ENCODE data around the gene ANKRD33B. TPM values are rescaled to one million over a fixed set of nuclear protein-coding genes. Genes with fewer than 3 reads are reported as not detected.
"Not testable (repeated sequence)": the region's sequence is repeated elsewhere in the genome, so short reads cannot be mapped to it uniquely, and the experiment has no call there.

ANKRD33B gene
- total RNA-seq, 1 donor from 2014 or later, result 8.1 TPM

DNA sequence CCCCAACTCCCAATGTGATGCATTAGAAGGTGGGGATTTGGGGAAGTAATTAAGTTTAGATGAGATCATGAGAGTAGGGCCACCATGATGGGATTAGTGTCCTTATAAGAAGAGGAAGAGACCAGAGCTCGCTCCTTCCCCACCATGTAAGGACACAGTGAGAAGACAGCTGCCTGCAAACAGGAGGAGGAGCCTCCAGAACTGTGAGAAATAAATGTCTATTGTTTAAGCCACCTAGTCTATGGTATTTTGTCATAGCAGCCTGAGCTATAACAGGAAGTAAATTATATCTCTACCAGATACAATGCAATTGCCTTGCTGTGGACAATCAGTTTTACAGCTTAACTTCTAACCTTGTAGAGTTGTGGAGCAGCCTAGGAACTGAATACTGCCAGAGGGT is 58.0 kb downstream of the ANKRD33B start:
- no peak for DNase-seq

DNA sequence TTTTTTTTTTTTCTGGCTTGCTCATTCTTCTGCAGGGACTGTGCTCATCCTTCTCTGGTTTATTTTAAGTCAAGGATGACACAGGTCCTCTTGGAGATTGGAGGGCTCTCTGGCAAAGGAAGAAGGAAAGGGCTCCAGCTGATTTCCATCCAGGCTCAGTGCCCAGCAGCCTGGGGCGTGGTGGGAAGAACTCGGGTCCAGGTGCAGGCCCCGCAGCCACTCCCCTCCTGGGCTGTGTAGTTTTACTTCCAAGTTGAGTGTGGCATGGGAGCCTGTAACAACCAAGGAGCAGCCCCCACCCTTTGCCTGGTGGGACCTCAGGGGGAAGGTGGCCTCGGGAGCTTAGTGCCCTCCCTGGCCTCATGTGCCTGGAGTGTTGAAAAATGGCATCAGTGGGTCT is 58.9 kb downstream of the ANKRD33B start:
- no peak for DNase-seq

DNA sequence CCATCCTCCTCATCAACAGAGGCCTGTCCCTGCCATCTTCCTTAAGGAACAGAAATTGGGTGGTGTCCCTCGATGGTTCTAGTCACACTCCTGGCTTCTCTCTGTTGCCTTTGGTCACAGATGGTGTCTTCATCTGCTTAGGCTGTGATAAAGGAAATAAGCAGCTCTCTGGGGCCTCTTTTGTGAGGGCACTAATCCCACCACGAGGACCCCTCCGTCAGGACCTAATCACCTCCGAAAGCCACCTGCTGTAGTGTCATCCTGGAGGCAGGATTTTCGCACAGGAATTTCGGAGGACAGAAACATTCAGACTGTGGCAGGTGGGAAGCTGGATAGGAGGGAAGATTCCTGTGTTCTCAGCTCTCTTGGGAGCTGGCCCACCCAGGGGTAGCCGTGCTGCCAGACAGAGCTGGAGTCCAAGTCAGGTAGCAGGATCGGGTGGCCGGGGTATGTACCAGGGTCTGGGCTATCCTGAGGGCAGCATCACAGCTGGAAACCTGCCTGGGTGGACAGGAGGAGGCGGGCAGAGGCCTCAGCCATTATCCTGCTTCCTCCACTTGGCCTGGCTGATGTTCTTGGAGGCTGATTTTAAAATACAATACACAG is 59.5 kb downstream of the ANKRD33B start:
- DNase-seq, result no peak

DNA sequence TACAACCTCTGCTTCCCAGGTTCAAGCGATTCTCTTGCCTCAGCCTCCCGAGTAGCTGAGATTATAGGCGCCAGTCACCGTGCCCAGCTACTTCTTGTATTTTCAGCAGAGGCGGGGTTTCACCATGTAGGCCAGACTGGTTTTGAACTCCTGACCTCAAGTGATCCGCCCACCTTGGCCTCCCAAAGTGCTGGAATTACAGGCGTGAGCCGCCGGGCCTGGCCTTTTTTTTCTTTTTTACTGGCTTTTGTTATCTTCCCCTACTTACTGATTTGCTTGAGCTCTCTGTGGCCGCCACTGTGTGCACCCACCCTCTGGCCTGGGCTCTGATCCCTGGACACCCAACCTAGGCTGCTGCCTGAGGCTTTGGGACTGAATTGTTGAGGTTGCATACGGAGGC is 60.3 kb downstream of the ANKRD33B start:
- DNase-seq, result no peak

DNA sequence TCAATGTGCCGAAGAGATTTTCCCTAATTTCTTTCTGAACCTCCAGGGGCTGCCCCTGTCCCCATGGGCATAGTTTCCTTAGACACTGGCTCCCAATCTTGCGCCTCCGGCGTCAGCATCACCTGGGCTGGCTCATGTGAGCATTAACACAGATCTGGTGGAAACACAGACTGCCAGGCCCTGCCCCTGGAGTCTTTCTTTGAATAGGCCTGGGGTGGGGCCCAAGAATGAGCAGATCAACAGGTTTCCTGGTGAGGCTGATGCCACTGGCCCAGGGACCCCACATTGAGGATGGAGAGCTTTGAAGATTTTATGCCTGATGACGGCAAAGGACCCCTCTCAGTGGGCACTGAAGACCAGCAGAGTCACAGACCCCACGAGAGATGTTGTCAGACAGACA is 60.8 kb downstream of the ANKRD33B start:
- no peak for DNase-seq

DNA sequence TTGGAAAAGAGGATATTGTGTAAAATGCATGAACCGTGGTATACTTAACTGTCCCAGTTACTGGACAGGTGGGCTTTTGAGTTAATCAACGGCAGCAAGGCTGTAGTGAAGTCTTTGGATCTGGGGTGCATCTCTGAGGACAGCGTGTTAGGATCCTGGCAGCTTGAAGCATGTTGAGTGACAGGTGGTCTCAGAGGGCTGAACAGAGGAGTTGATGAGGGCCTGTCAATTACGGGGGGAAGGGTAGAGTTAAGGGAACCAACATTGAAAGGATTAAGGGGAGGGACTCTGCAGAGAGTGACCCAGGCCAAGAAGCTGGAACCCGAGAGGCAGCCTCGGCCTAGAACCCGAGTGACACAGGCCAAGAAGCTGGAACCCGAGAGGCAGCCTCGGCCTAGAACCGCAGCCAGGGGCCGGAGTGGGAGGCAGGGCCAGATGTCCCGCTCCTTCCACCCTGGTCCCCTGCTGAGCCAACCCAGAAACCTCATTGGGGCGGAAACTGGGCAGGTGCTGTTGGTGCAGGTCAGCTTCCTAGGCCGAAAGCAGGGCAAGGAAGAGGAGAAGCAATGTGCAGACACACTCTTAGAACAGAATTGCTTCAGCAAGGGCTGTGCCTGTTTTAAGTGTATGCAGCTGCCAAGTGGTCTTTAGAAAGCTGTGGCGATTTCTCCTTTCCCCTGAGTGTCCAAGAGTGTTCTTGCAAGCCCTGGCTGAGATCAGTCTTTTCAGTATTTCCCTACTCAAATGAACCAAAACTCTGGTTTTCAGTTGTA is 62.0 kb downstream of the ANKRD33B start:
- DNase-seq, result no peak

DNA sequence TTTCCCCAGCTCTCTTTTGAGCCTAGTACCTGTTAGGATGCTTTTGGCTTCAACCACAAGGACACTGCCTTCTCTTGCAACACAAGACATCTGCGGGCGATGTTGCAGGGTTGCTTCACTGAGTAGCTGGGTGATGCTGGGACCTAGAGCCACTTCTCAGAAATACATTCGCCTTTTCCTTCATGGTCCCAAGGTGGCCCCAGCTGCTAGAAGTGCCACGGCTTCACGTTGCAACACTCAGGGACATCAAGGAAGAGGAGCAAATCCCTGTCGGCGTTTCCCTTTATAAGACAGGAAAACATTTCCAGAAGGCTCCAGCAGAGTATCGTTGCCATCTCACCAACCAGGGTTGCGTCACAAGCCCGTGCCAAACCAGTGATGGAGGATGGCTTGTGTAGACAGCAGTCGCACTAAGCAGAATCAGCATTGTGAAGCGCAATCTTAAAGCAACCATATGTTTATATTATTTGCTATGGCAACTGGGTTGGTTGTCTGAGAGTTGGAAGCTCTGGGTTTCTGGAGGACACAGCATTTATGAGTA is 62.7 kb downstream of the ANKRD33B start:
- no peak for DNase-seq

DNA sequence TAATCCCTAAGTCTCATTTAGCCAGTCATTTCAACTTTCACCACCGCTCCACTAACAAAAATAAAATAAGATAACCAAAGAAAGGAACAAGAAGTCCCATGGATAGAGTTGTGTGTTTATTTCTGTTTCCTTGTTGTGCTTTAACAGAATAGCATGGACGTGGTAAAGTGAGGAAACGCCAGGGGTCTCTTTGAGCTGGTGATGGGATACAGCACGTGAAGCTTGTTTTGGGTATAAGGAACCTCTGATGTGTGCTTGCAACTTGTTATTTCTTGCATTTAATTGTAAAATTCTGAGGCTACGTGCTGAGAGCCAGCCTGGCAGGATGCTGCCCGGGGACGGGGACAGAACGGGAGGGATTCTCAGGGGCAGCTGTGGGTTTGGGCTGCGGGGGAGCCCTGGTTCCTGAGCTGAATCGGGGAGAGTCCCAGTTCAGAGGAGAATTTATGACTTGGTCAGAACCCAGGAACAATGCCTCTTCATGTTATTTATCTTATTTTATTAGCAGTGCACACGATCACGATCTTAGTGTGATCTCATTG is 63.4 kb downstream of the ANKRD33B start:
- no peak for DNase-seq

DNA sequence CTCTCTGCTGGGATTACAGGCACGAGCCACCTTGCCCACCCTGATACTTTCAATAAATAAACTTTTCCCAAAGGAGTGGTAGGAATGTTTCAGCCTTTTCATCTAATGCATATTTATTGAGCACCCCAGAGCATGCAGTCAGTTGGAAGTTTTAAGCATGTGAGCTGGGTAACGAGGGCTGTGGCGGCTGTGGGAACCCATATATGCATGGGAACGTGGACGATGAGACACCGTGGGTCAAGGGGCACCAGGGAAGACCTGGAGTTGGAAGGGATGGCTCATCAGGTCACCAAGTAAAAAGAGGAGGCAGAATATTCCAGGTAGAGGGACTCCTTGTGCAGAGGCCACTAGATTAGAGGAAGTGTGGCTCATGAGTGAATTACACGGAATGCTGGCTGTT is 64.7 kb downstream of the ANKRD33B start:
- no peak for DNase-seq

DNA sequence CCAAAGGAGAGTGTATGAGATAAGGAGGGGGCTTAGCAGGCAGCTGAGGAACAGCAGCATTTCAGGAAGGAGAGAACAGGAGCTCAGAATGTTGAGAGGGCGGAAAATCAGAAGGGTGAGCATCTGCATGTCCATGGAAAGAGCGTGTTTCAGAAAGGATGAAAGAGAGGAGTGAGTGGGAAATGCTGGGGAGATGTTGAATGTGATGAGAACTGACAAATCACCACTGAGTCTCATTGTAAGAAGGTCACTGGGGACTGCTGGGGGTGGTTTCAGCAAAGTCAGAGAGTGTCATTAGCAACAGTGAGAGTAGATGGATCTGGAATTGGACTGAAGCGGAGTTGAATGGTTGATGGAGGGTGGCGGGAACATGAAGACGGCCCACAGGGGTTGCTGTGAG is 65.8 kb downstream of the ANKRD33B start:
- no peak for DNase-seq

DNA sequence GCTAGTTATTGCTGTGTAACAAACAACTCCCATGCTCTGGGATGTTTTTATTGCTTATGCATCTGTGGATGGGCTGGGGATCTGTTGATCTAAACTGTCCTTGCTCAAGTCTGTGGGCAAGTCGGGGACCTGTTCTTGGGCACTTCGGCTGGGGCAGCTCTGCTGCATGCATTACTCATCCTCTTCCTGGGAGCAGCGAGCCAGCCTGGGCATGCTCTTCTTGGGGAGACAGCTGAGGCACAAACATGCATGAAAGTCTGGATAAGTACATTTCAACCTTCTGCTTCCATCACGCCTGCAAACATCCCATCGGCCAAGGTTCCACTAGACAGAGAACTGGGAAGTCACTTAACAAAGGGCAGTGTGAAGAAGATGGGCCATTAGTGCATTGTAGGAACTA is 66.3 kb downstream of the ANKRD33B start:
- no peak for DNase-seq

DNA sequence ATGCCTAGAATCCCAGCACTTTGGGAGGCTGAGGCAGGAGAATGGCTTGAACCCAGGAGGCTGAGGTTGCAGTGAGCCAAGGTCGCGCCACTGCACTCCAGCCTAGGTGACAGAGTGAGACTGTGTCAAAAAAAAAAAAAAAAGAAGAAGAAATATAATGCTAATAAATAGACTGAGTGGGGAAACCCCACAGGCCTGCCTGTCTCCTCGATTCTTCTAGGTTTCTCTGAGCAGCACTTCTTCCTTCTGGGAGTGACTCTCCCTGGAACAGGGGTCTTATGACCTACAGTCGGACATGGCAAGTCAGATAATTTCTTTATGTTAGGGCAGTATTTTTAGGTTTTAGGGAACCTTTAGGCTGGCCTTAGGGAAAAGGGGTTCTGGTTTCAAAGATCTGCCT is 66.9 kb downstream of the ANKRD33B start:
- not testable (repeated sequence) for DNase-seq

DNA sequence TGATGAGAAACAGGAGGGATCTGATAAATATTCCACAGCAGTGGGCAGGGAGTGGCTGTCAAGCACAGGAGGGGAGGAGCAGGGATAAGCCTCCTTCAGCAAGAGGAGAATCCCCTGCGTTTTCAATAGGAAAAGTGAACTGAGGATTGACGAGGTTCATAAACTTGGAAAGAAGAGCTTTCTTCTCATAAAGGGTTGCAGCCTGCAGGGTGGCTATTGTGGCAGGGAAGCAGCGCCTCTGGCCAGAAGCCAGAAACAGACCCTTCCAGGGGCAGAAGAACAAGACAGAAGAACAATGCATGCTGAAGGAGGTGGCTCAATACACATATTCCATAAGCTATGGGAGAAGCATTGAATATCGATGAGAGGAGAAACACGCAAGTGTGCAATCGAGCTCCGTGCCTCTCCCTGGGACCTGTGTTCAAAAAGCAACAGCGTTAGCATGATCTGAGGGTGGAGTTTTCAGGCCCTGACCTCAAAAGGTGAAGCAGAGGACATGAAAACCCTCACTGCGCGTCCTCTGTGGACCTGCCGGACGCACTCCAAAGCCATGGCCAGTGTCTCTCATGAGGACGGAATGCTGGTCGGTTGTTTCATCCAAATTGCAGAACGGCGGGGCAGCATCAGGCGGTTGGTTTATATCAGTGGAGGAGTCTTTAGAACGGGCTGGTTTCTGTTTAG is 67.6 kb downstream of the ANKRD33B start:
- no peak for DNase-seq

DNA sequence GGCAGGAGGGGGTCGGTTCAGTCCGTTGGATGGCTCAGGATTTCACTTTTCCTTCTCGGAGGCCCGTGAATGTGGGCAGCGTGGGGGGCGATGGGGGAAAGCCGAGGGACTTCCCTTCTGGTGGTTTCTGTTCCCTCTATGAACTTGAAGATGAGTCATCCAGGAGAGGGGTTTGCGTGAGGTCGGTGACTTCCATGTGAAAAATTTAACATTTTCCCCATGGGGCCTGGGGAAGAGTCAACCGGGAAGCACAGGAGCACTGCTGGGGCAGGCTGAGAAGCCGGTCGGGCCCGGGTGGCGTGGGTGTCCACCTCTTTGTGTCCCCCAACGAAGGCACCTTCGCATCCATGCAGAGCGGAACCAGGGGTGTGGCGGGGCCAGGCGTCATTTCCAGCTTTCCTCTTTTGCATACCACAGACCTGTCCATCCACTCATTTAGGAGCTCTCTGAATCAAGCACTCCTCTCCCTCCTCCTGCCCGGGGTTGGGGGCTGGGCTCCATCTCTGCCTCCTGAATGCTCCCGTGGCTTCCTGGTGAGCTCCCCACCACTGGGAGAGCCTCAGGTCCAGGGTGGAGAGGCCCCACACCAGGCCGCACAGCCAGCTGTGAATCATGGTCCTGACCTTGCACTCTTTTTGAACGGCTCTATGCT is 68.4 kb downstream of the ANKRD33B start:
- no peak for DNase-seq

DNA sequence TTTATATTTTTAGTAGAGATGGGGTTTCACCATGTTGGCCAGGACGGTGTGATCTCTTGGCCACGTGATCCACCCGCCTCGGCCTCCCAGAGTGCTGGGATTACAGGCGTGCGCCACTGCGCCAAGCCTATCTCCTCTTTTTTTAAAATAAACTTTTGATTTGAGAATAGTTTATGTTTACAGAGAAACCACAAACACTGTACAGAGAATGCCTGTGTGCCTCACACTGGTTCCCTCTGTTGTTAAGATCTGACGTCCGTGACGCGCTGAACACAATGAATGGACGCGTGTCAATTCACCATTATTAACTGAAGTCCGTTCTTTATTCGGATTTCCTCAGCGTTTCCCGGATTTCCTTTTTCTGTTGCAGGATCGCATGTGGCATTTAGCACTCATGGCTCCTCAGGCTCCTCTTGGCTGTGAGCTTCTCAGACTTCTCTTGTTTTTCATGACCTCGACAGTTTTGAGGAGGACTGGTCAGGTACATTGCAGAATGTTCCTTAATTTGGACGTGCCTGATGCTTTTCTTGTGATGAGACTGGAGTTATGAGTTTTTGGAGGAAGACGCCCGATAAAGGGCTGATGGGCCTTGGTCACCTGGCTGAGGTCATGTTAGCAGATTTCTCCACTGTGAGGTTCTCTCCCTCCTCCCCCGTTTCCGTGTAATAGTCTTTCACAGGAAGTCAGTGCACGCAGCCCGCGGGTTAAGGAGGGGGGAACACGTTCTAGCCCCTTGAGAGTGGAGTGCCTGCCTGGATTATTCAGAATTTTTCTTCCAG is 69.6 kb downstream of the ANKRD33B start:
- no peak for DNase-seq

DNA sequence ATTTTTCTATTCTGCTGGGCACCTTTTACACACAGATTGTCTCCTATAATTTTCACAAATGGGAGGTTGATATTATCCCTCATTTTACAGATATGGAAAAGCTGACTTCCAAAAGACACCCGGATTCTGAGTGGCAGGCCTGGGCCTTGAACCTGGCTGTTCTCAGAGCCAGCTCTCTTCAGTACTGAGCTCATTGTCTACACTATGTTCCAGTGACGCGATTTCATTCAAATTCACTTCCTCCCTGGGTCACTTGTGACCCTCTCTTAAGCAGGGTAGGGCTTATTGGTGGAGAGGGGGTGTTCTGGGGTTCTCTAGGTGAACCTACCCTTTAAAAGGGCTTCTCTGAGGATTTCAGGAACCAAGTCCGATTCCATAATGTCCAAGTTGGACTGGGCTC is 70.2 kb downstream of the ANKRD33B start:
- DNase-seq, result no peak

DNA sequence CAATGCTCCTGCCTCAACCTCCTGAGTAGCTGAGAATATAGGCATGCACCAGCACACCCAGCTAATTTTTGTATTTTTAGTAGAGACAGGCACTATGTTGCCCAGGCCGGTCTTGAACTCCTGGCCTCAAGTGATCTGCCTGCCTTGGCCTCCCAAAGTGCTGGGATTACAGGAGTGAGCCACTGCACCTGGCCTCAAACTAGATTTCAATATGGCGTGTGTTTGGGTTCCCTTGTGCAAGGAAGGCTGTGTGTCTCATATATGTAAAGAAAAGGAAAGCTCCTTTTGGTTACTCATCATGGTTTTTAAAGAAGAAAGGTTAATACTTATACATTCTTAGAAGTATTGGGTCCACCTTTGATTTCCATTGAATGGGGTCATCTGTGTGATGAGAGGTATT is 70.7 kb downstream of the ANKRD33B start:
- DNase-seq, result no peak

DNA sequence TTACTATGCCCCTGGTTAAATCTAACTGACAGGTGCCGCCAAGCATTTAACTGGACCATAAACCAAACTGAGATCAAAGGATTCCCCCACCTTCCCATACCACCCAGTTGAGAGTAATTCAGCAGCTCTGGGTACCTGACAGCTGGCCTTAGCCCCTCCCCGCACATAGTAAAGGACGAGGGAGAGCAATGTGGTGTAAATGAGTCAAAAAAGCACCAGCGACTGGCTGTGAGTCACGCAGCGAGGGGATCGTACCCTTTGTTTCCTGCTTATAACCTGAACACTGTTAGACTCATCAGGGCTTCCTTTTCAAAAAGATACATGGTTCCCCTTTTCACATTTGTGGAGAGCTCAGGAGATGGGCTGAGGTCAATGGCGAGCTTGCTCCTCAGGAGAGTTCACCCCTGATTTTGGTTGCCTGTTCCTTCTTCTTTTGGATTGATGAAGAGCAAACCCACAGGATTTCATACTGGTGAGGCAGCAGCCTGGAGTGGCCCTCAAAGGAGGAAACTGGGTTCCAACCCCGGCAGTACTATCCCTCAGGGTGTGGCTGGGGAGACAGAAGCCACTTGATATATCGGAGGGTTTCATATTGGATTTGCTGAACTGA is 71.5 kb downstream of the ANKRD33B start:
- DNase-seq, result no peak

DNA sequence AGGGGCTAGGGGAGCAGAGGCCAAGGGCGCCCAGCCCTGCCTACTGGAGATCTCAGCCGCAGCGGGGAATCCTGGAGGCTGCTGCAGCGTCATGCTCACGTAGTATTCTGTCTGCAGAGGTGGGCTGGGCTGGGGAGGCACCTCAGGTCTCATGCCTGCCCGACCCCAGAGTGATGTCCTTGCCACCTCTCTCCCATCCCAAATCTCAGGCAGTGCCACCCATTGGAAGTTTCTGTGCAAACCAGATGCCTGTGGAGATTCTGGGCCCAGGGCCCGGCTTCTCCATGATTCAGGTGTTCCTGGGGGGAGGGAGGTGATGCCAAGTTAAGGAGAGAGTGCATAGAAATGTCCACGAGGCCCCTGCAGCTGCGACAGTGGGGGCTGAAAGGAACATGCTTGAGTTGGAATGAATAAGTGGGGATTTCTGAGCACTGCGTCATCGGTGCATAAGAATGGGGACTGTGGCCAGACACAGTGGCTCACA is 72.0 kb downstream of the ANKRD33B start:
- no peak for DNase-seq

DNA sequence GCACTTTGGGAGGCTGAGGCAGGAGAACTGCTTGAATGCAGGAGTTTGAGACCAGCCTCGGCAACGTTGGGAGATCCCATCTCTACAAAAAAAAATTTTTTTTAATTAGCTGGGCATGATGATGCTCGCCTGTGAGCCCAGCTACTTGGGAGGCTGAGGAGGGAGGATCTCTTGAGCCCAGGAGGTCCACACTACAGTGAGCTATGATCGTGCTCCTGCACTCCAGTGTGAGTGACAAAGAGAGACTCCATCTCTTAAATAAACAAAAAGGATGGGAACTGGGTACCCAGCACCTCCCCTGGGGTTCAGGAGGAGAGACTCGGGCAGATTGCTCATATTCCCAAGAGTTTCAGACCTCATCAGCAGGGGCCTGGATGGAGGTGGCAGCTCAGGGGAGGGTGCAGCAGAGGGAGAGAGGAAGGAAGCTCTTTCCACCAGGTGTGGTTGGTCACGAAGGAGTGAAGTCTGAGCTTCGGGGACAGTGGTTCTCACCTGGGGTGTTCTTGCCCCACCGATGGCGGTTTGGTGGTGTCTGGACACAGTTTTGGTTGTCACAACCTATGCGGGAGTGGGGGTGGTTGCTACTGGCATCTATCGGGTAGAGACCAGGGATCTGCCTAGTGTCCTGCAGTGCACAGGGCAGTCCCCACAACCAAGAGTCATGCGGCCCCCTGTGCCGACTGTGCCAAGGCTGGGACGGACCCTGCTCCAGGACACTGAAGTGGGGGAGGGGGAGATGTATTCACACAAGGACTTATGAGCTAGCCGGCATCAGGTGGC is 72.7 kb downstream of the ANKRD33B start:
- DNase-seq, result no peak

Data from tongue (tissue), 2 donors.